HepG2 (cell line): ENCODE measurements around the gene AP2S1. TPM values are rescaled to one million over a fixed set of nuclear protein-coding genes. Genes with fewer than 3 reads are reported as not detected.

Source experiments
- CREM ChIP-seq, 2 experiments: sonication (generic) in 1 of 2; formaldehyde crosslinking in 1 of 2; IDR thresholded peaks; 2 replicates each; pipeline versions ENCODE4 v1.4.0 to v1.6.1; 2016 to 2020; ENCODE audit warnings: antibody characterized with exemption in 1 of 2, mild to moderate bottlenecking in 1 of 2, missing genetic modification reagents in 1 of 2
- DNMT3B ChIP-seq: conservative IDR thresholded peaks from 2 replicates; pipeline ENCODE4 v1.6.1; 2016; ENCODE audit warnings: missing biosample characterization, control low read depth
- GATA4 ChIP-seq: sonication (generic); IDR thresholded peaks from 2 replicates; pipeline ENCODE4 v1.6.1; 2016; ENCODE audit warnings: antibody characterized with exemption, low read depth, borderline replicate concordance
- KMT2A ChIP-seq: sonication (generic); formaldehyde crosslinking; IDR thresholded peaks from 2 replicates; pipeline ENCODE4 v1.4.0; 2020; ENCODE audit warnings: missing genetic modification reagents
- MLLT10 ChIP-seq: sonication (generic); formaldehyde crosslinking; IDR thresholded peaks from 2 replicates; pipeline ENCODE4 v1.4.0; 2020; ENCODE audit warnings: missing genetic modification reagents
- PHF20 ChIP-seq: sonication (generic); formaldehyde crosslinking; IDR thresholded peaks from 2 replicates; pipeline ENCODE4 v1.5.0; 2020; ENCODE audit warnings: mild to moderate bottlenecking, missing genetic modification reagents
- ZBTB7A ChIP-seq: sonication (generic); formaldehyde crosslinking; IDR thresholded peaks from 2 replicates; pipeline ENCODE4 v1.8.0; 2022; ENCODE audit warnings: mild to moderate bottlenecking, missing genetic modification reagents
- ZBTB8A ChIP-seq: sonication (generic); formaldehyde crosslinking; IDR thresholded peaks from 2 replicates; pipeline ENCODE4 v1.4.0; 2020; ENCODE audit warnings: mild to moderate bottlenecking, low read depth, missing genetic modification reagents, borderline replicate concordance
- ZFP36L1 ChIP-seq: sonication (generic); formaldehyde crosslinking; IDR thresholded peaks from 2 replicates; pipeline ENCODE4 v1.8.0; 2022; ENCODE audit warnings: mild to moderate bottlenecking, missing genetic modification reagents, moderate library complexity
- ZFY ChIP-seq: sonication (generic); formaldehyde crosslinking; IDR thresholded peaks from 2 replicates; pipeline ENCODE4 v1.4.0; 2020; ENCODE audit warnings: missing genetic modification reagents
- ZNF614 ChIP-seq: IDR thresholded peaks from 2 replicates; pipeline ENCODE4 v1.6.1; 2018; ENCODE audit warnings: missing biosample characterization, missing genetic modification reagents, inconsistent platforms, borderline replicate concordance
- ZNF644 ChIP-seq: IDR thresholded peaks from 2 replicates; pipeline ENCODE4 v1.6.1; 2016; ENCODE audit warnings: low read depth
- polyA plus RNA-seq, 8 experiments: library from polyadenylated mRNA; depleted of rRNA in 3 of 8; stranded (reverse) in 7 of 8; unstranded in 1 of 8; fragments of >200 nt; fragmentation: Illumina TruSeq in 4 of 8; extraction: Trizol in 4 of 8; gene quantifications; 2 replicates each; pipeline versions ENCODE4 v1.2.1 to v1.2.3, GENCODE V29; 2011 to 2016; ENCODE audit warnings: low read depth in 4 of 8, missing spikeins in 1 of 8, mixed read lengths in 1 of 8; ENCODE audit not compliant: insufficient read depth in 1 of 8
- total RNA-seq, 5 experiments: library from RNA; depleted of rRNA; stranded (reverse); fragments of >200 nt; fragmentation: Illumina TruSeq; extraction: Trizol; gene quantifications; 2 replicates each; pipeline ENCODE4 v1.2.3, GENCODE V29; 2016; ENCODE audit warnings: low read depth in 1 of 5
- TF ChIP-seq, protein P1 (sequence below): IDR thresholded peaks from 2 replicates; pipeline ENCODE4 v1.6.1; 2016; ENCODE audit warnings: mild to moderate bottlenecking, missing biosample characterization, missing genetic modification reagents
- TF ChIP-seq, protein P2 (sequence below): sonication (generic); formaldehyde crosslinking; IDR thresholded peaks from 2 replicates; pipeline ENCODE4; 2020; ENCODE audit warnings: missing genetic modification reagents, mild to moderate bottlenecking, borderline replicate concordance
- TF ChIP-seq, protein P3 (sequence below): sonication (generic); formaldehyde crosslinking; IDR thresholded peaks from 2 replicates; pipeline ENCODE4 v1.5.1; 2020; ENCODE audit warnings: missing genetic modification reagents, mild to moderate bottlenecking, borderline replicate concordance
- TF ChIP-seq, protein P4 (sequence below), 2 experiments: sonication (generic) in 1 of 2; formaldehyde crosslinking in 1 of 2; IDR thresholded peaks; 2 replicates each; pipeline versions ENCODE4 v1.4.0 to v1.6.1; 2016 to 2020; ENCODE audit warnings: borderline replicate concordance in 1 of 2, low read depth in 1 of 2, mild to moderate bottlenecking in 1 of 2, missing genetic modification reagents in 1 of 2

The AP2S1 gene
- total and polyA plus RNA-seq, 2 of the 13 experiments (the other 11 are each of a cell fraction or from before 2014, with no cell fraction given): 45.2 to 86.1 TPM

DNA sequence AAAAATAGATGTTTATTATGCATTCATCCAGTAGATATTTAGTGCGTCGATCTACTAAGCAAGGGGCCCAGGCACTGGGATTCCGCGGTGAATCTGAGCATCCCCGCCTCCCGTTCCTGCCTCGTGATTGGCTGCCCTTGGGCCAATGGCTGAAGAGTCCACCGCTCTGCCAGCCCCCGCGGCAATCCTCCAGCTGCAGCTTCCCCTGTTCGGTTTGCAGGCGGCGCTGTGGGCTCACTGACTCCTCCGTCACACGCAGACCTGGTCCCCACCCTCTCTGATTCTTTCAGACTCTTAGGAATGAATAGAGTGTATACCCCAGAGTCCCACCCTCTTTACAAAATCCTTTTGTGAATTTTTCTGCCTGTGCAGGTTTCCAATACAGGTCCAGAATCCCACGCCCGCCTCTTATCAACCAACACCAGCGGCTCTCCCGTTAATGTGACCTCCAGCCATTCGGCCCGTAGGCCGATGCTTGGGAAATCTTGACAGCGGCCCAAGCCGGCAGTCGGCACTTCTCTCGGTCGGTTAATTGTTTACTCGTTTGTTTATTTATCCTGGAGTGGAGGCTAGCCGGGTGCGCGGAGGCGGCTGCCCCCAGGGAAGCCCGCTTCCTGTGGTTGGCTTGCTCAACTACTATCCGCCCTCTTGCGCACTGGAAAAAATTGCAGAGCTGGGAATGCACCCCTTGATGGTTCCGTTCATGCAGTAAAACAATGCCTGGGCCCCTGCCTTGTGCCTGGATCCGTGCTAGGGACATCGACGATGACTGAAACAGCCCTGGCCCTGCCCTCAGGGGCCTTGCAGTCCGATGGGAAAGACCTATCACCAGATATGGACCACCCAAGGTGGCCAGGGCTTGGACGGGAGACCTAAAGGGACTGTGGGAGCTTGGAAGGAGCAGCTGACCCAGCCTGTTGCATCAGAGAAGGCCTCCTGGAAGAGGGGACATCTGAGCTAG is 5.7 kb upstream of the AP2S1 start (continued):
- TF ChIP-seq ZNF644 (CRISPR knock-in tag) (0 out of 2 replicates have a peak, but pooled peaks have one; percentile 42), KMT2A (CRISPR knock-in tag) (peak; percentile 55; the same call in 1 of the 2 replicates), ZBTB7A (CRISPR knock-in tag) (peak; percentile 63; the same call in 1 of the 2 replicates), ZNF614 (CRISPR knock-in tag) (0 out of 2 replicates have a peak, but pooled peaks have one; percentile 32), ZBTB8A (CRISPR knock-in tag) (no peak), ZFY (CRISPR knock-in tag) (peak; percentile 59), MLLT10 (no peak), PHF20 (CRISPR knock-in tag) (0 out of 2 replicates have a peak, but pooled peaks have one; percentile 21), ZFP36L1 (CRISPR knock-in tag) (peak; percentile 35; the same call in 1 of the 2 replicates), GATA4 (no peak), CREM (IDR thresholded peaks at IDR 0.05) (0 out of 2 replicates have a peak, but pooled peaks have one; percentile 24), CREM (CRISPR knock-in tag; IDR thresholded peaks at IDR 0.05) (no peak), DNMT3B (CRISPR knock-in tag) (no peak; the same call in 1 of the 2 replicates)
- TF ChIP-seq, protein P1, sequence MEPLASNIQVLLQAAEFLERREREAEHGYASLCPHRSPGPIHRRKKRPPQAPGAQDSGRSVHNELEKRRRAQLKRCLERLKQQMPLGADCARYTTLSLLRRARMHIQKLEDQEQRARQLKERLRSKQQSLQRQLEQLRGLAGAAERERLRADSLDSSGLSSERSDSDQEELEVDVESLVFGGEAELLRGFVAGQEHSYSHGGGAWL (CRISPR knock-in tag): peak; percentile 16; the same call in 1 of the 2 replicates
- TF ChIP-seq, protein P2, sequence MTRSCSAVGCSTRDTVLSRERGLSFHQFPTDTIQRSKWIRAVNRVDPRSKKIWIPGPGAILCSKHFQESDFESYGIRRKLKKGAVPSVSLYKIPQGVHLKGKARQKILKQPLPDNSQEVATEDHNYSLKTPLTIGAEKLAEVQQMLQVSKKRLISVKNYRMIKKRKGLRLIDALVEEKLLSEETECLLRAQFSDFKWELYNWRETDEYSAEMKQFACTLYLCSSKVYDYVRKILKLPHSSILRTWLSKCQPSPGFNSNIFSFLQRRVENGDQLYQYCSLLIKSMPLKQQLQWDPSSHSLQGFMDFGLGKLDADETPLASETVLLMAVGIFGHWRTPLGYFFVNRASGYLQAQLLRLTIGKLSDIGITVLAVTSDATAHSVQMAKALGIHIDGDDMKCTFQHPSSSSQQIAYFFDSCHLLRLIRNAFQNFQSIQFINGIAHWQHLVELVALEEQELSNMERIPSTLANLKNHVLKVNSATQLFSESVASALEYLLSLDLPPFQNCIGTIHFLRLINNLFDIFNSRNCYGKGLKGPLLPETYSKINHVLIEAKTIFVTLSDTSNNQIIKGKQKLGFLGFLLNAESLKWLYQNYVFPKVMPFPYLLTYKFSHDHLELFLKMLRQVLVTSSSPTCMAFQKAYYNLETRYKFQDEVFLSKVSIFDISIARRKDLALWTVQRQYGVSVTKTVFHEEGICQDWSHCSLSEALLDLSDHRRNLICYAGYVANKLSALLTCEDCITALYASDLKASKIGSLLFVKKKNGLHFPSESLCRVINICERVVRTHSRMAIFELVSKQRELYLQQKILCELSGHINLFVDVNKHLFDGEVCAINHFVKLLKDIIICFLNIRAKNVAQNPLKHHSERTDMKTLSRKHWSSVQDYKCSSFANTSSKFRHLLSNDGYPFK (CRISPR knock-in tag): peak; percentile 17; the same call in 1 of the 2 replicates
- TF ChIP-seq, protein P3, sequence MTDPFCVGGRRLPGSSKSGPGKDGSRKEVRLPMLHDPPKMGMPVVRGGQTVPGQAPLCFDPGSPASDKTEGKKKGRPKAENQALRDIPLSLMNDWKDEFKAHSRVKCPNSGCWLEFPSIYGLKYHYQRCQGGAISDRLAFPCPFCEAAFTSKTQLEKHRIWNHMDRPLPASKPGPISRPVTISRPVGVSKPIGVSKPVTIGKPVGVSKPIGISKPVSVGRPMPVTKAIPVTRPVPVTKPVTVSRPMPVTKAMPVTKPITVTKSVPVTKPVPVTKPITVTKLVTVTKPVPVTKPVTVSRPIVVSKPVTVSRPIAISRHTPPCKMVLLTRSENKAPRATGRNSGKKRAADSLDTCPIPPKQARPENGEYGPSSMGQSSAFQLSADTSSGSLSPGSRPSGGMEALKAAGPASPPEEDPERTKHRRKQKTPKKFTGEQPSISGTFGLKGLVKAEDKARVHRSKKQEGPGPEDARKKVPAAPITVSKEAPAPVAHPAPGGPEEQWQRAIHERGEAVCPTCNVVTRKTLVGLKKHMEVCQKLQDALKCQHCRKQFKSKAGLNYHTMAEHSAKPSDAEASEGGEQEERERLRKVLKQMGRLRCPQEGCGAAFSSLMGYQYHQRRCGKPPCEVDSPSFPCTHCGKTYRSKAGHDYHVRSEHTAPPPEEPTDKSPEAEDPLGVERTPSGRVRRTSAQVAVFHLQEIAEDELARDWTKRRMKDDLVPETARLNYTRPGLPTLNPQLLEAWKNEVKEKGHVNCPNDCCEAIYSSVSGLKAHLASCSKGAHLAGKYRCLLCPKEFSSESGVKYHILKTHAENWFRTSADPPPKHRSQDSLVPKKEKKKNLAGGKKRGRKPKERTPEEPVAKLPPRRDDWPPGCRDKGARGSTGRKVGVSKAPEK (CRISPR knock-in tag): peak; percentile 80; the same call in 1 of the 2 replicates
- TF ChIP-seq, protein P4, sequence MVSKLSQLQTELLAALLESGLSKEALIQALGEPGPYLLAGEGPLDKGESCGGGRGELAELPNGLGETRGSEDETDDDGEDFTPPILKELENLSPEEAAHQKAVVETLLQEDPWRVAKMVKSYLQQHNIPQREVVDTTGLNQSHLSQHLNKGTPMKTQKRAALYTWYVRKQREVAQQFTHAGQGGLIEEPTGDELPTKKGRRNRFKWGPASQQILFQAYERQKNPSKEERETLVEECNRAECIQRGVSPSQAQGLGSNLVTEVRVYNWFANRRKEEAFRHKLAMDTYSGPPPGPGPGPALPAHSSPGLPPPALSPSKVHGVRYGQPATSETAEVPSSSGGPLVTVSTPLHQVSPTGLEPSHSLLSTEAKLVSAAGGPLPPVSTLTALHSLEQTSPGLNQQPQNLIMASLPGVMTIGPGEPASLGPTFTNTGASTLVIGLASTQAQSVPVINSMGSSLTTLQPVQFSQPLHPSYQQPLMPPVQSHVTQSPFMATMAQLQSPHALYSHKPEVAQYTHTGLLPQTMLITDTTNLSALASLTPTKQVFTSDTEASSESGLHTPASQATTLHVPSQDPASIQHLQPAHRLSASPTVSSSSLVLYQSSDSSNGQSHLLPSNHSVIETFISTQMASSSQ (IDR thresholded peaks at IDR 0.05; ENCODE audit: low read depth): no peak
- TF ChIP-seq, protein P4 (CRISPR knock-in tag; IDR thresholded peaks at IDR 0.05; ENCODE audit: borderline replicate concordance): peak; percentile 36; the same call in 1 of the 2 replicates
